ENCODE results near the gene GSTP1.

The GSTP1 gene

DNA sequence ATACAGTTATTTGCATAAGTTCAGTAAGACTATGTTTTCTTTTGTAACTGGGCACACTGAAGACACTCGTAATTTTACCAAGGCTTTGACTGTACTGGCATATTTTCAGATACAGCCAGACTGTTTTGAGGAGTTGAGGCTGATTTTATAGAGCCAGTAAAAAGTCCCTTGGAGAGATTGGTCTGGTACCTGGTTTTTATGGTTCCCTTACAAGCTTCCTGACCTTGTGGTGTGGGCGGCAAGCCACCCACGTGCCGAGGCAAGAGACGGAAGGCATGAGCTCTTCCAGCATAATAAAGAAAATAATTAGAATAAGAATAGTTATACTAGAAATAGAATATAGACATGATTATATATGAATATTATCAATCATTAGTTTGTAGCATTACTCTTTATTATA lies 11.3 kb upstream of the GSTP1 start:
- DNase-seq (ENCODE audit: extremely low read depth, insufficient read length) = no peak
- H3K4me3 ChIP-seq (replicated peaks; ENCODE audit: low read depth, low read length) = no peak overlapping the region
- H3K36me3 ChIP-seq (ENCODE audit: control insufficient read depth, insufficient read depth, low read length) = no peaks in the 10 kb centered on the region
- no peaks in the 10 kb centered on the region; the same call in 1 of the 2 replicates for H3K27me3 ChIP-seq (replicated peaks; ENCODE audit: control insufficient read depth, insufficient read depth, low read length)
- TF ChIP-seq, protein P1, sequence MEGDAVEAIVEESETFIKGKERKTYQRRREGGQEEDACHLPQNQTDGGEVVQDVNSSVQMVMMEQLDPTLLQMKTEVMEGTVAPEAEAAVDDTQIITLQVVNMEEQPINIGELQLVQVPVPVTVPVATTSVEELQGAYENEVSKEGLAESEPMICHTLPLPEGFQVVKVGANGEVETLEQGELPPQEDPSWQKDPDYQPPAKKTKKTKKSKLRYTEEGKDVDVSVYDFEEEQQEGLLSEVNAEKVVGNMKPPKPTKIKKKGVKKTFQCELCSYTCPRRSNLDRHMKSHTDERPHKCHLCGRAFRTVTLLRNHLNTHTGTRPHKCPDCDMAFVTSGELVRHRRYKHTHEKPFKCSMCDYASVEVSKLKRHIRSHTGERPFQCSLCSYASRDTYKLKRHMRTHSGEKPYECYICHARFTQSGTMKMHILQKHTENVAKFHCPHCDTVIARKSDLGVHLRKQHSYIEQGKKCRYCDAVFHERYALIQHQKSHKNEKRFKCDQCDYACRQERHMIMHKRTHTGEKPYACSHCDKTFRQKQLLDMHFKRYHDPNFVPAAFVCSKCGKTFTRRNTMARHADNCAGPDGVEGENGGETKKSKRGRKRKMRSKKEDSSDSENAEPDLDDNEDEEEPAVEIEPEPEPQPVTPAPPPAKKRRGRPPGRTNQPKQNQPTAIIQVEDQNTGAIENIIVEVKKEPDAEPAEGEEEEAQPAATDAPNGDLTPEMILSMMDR (IDR thresholded peaks at IDR 0.05; ENCODE audit: insufficient read depth, low read length, poor library complexity, severe bottlenecking) = no peak

DNA sequence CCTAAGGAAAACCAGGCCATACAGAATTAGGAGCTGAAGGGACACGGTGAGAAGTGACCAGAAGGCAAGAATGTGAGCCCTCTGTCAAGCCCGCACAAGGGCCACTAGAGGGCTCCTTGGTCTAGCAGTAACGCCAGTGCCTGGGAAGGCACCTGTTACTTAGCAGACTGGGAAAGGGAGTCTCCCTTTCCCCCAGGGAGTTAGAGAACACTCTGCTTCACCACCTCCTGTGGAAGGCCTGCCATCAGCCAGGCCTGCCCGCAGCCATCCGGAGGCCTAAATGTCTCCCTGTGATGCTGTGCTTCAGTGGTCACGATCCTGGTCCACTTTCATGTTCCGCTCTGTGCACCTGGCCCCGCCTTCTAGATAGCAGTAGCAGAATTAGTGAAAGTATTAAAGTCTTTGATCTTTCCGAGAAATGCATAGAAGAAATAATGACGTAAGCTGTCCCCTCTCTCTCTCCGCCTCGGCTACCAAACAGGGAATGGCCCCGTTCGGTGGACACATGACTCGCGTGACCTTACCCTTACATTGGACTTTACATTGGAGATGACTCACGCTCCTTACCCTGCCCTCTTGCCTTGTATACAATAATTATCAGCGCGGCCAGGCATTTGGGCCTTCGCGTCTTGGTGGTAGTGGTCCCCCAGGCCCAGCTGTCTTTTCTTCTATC lies 10.7 kb upstream of the GSTP1 start:
- Histone ChIP-seq H3K4me3 (replicated peaks; ENCODE audit: low read depth, low read length) (no peak overlapping the region), H3K27me3 (replicated peaks; ENCODE audit: control insufficient read depth, insufficient read depth, low read length) (no peaks in the 10 kb centered on the region; the same call in 1 of the 2 replicates), H3K36me3 (ENCODE audit: control insufficient read depth, insufficient read depth, low read length) (no peaks in the 10 kb centered on the region)
- TF ChIP-seq, protein P1 (IDR thresholded peaks at IDR 0.05; ENCODE audit: insufficient read depth, low read length, poor library complexity, severe bottlenecking) = peak; percentile 85
- no peak for DNase-seq (ENCODE audit: extremely low read depth, insufficient read length)

DNA sequence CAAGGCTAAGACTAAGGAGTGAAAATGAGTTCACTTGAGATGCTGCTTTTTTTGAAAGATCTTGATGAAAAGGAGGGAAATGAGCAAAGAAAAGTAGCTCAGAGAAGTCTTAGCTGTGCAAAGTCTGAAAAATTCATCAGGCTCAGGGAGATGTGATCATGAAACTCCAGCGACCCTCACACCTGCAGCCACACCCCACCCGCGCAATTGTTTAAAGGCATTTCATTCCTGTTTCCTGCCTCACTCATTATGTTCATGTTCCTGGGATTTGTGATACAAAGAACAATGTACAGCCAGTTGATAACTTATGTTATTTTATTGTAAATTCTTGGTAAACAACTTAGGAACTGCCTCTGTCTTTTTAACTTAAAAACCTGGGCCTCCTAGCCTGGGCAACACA lies 8.7 kb upstream of the GSTP1 start:
- H3K4me3 ChIP-seq (replicated peaks; ENCODE audit: low read depth, low read length) = no peak overlapping the region
- TF ChIP-seq, protein P1 (IDR thresholded peaks at IDR 0.05; ENCODE audit: insufficient read depth, low read length, poor library complexity, severe bottlenecking) = no peak
- no peaks in the 10 kb centered on the region; the same call in 1 of the 2 replicates for H3K27me3 ChIP-seq (replicated peaks; ENCODE audit: control insufficient read depth, insufficient read depth, low read length)
- no peaks in the 10 kb centered on the region for H3K36me3 ChIP-seq (ENCODE audit: control insufficient read depth, insufficient read depth, low read length)
- no peak for DNase-seq (ENCODE audit: extremely low read depth, insufficient read length)

DNA sequence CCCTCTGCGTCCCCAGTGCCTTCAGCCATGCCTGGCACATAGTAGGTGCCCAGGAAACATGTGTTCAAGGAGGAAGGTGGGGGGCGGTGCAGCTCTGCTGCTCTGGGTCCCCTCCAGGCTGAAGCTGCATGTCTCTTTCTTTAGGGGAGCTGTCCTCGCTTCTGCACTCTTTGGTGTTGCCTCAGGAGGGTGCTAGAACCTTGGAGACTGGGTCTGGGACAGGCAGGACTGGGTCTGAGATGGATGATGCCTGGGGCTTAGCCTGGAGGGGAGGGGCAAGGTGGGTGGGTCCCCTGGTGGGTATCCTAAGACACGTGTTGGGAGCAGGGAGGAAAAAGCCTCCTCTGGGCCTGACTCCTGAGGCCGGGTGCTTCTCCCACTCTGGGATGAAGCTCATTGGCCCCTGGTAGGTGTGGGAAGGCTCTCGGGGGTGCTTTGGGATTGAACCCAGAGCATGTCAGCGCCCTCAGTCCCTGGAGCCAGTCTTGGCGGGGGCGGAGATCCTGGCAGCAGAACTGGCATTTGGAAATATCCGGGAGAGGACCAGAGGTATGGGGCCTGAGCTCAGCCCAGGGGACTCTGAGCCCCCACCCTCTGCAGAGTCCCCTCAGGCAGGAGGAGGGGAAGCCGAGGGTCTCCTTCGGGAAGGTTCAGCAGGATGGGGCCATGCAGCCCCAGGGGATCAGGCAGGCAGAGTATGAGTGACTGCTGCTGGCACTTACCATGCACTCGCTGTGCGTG lies 6.7 kb upstream of the GSTP1 start:
- no peak overlapping the region for H3K4me3 ChIP-seq (replicated peaks; ENCODE audit: low read depth, low read length)
- H3K27me3 ChIP-seq (replicated peaks; ENCODE audit: control insufficient read depth, insufficient read depth, low read length) = no peaks in the 10 kb centered on the region; the same call in 1 of the 2 replicates
- H3K36me3 ChIP-seq (ENCODE audit: control insufficient read depth, insufficient read depth, low read length) = no peaks in the 10 kb centered on the region
- DNase-seq (ENCODE audit: extremely low read depth, insufficient read length) = no peak
- TF ChIP-seq, protein P1 (IDR thresholded peaks at IDR 0.05; ENCODE audit: insufficient read depth, low read length, poor library complexity, severe bottlenecking) = peak; percentile 36

DNA sequence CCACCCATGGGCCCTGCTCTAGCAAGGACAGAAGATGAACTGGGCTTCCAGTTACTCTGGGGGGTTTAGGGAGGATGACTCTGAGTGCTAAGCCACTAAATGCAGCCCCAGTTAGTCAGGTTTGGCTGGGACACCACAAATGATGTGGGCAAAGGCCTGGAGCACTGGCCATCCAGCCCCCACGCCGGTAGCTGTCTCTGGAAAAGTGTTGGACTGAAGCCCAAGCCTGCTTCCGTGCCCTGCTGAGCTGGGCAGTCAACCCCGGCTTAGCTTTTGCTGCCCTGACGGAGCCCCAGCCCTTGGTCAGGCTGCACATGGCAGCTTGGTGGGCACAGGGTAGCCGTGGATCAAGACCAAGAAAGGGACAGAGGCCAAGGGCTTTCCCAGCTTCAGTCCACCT lies 5.7 kb upstream of the GSTP1 start:
- DNase-seq (ENCODE audit: extremely low read depth, insufficient read length) = no peak
- TF ChIP-seq, protein P1 (IDR thresholded peaks at IDR 0.05; ENCODE audit: insufficient read depth, low read length, poor library complexity, severe bottlenecking) = no peak
- no peaks in the 10 kb centered on the region for H3K36me3 ChIP-seq (ENCODE audit: control insufficient read depth, insufficient read depth, low read length)
- H3K4me3 ChIP-seq (replicated peaks; ENCODE audit: low read depth, low read length) = no peak overlapping the region
- H3K27me3 ChIP-seq (replicated peaks; ENCODE audit: control insufficient read depth, insufficient read depth, low read length) = no peaks in the 10 kb centered on the region; the same call in 1 of the 2 replicates

Data from GM06990 (cell line).